WTC11 (cell line): ENCODE measurements around the gene TMEM198. TPM values are rescaled to one million over a fixed set of nuclear protein-coding genes. Genes with fewer than 3 reads are reported as not detected.

Source experiments
- AFF4 ChIP-seq: sonication (generic); formaldehyde crosslinking; IDR thresholded peaks from 2 replicates; pipeline ENCODE4 v1.8.1; 2023; ENCODE audit warnings: mild to moderate bottlenecking, missing genetic modification reagents, borderline replicate concordance
- ATF1 ChIP-seq: sonication (generic); formaldehyde crosslinking; IDR thresholded peaks from 2 replicates; pipeline ENCODE4 v1.8.1; 2023; ENCODE audit warnings: mild to moderate bottlenecking, moderate library complexity, missing genetic modification reagents
- ELF4 ChIP-seq: sonication (generic); formaldehyde crosslinking; IDR thresholded peaks from 2 replicates; pipeline ENCODE4 v1.8.1; 2022; ENCODE audit warnings: low read depth, mild to moderate bottlenecking, moderate library complexity, missing genetic modification reagents
- EMX1 ChIP-seq: fragments of 250-450 bp; sonication (Bioruptor Pico); IDR thresholded peaks from 2 replicates; pipeline ENCODE4 v1.8.0; 2021; ENCODE audit warnings: mild to moderate bottlenecking
- GTF2I ChIP-seq: fragments of 250-450 bp; sonication (Bioruptor Pico); conservative IDR thresholded peaks from 2 replicates; pipeline ENCODE4 v1.4.0; 2021; ENCODE audit warnings: mild to moderate bottlenecking
- IRF2 ChIP-seq: sonication (generic); formaldehyde crosslinking; IDR thresholded peaks from 2 replicates; pipeline ENCODE4 v1.8.0; 2022; ENCODE audit warnings: low read depth, missing genetic modification reagents, borderline replicate concordance
- JAZF1 ChIP-seq: fragments of 250-450 bp; sonication (Bioruptor Pico); IDR thresholded peaks from 2 replicates; pipeline ENCODE4 v1.9.0; 2021; ENCODE audit warnings: moderate library complexity, mild to moderate bottlenecking, inconsistent platforms
- NFATC4 ChIP-seq: fragments of 250-450 bp; sonication (Bioruptor Pico); IDR thresholded peaks from 2 replicates; pipeline ENCODE4 v1.9.0; 2021; ENCODE audit warnings: mild to moderate bottlenecking
- NFE2L1 ChIP-seq: sonication (generic); formaldehyde crosslinking; IDR thresholded peaks from 2 replicates; pipeline ENCODE4 v1.8.1; 2023; ENCODE audit warnings: missing genetic modification reagents
- OVOL2 ChIP-seq: fragments of 250-450 bp; sonication (Bioruptor Pico); IDR thresholded peaks from 2 replicates; pipeline ENCODE4 v1.9.0; 2021; ENCODE audit warnings: mild to moderate bottlenecking, borderline replicate concordance
- RORB ChIP-seq: fragments of 250-450 bp; sonication (Bioruptor Pico); IDR thresholded peaks from 2 replicates; pipeline ENCODE4 v1.9.0; 2021; ENCODE audit warnings: mild to moderate bottlenecking
- SMAD3 ChIP-seq: sonication (generic); formaldehyde crosslinking; IDR thresholded peaks from 2 replicates; pipeline ENCODE4 v1.8.0; 2022; ENCODE audit warnings: missing genetic modification reagents, mild to moderate bottlenecking, borderline replicate concordance
- TEAD4 ChIP-seq: sonication (generic); formaldehyde crosslinking; IDR thresholded peaks from 2 replicates; pipeline ENCODE4 v1.8.0; 2022; ENCODE audit warnings: mild to moderate bottlenecking, missing genetic modification reagents
- USF1 ChIP-seq: sonication (generic); formaldehyde crosslinking; IDR thresholded peaks from 2 replicates; pipeline ENCODE4 v1.8.0; 2022; ENCODE audit warnings: mild to moderate bottlenecking, missing genetic modification reagents
- USF2 ChIP-seq: sonication (generic); formaldehyde crosslinking; IDR thresholded peaks from 2 replicates; pipeline ENCODE4 v1.8.1; 2023; ENCODE audit warnings: mild to moderate bottlenecking, missing genetic modification reagents, moderate library complexity
- ZBTB43 ChIP-seq: sonication (generic); formaldehyde crosslinking; IDR thresholded peaks from 2 replicates; pipeline ENCODE4 v1.8.1; 2023; ENCODE audit warnings: mild to moderate bottlenecking, missing genetic modification reagents
- ZMAT4 ChIP-seq: fragments of 250-450 bp; sonication (Bioruptor Pico); IDR thresholded peaks from 2 replicates; pipeline ENCODE4 v1.9.0; 2021; ENCODE audit warnings: mild to moderate bottlenecking
- ZNF121 ChIP-seq: sonication (generic); formaldehyde crosslinking; IDR thresholded peaks from 2 replicates; pipeline ENCODE4 v1.8.0; 2023; ENCODE audit warnings: missing genetic modification reagents
- ZNF317 ChIP-seq: sonication (generic); formaldehyde crosslinking; IDR thresholded peaks from 2 replicates; pipeline ENCODE4 v1.8.1; 2023; ENCODE audit warnings: low read depth, mild to moderate bottlenecking, moderate library complexity, missing genetic modification reagents, borderline replicate concordance
- ZNF423 ChIP-seq: fragments of 250-450 bp; sonication (Bioruptor Pico); IDR thresholded peaks from 2 replicates; pipeline ENCODE4 v2.1.2; 2022; ENCODE audit warnings: mild to moderate bottlenecking, moderate library complexity
- ZNF425 ChIP-seq: fragments of 250-450 bp; sonication (Bioruptor Pico); conservative IDR thresholded peaks from 2 replicates; pipeline ENCODE4 v1.9.0; 2021; ENCODE audit warnings: mild to moderate bottlenecking
- total RNA-seq: library from RNA; stranded (reverse); gene quantifications from 3 replicates; pipeline ENCODE4 v1.2.3, GENCODE V29; 2021
- TF ChIP-seq, protein P1 (sequence below): fragments of 250-450 bp; sonication (Bioruptor Pico); IDR thresholded peaks from 2 replicates; pipeline ENCODE4 v1.9.0; 2021; ENCODE audit warnings: mild to moderate bottlenecking
- TF ChIP-seq, protein P2 (sequence below): sonication (generic); formaldehyde crosslinking; IDR thresholded peaks from 2 replicates; pipeline ENCODE4 v1.8.0; 2022; ENCODE audit warnings: mild to moderate bottlenecking, missing genetic modification reagents
- TF ChIP-seq, protein P3 (sequence below): sonication (generic); formaldehyde crosslinking; IDR thresholded peaks from 2 replicates; pipeline ENCODE4 v1.8.0; 2022; ENCODE audit warnings: mild to moderate bottlenecking, missing genetic modification reagents

The TMEM198 gene
- total RNA-seq, 1 experiment from 2014 or later = 7.1 TPM

GRCh38 chr2:219552382-219553167, 8.7 kb downstream of the TMEM198 start (continued):
- TF ChIP-seq, protein P1, sequence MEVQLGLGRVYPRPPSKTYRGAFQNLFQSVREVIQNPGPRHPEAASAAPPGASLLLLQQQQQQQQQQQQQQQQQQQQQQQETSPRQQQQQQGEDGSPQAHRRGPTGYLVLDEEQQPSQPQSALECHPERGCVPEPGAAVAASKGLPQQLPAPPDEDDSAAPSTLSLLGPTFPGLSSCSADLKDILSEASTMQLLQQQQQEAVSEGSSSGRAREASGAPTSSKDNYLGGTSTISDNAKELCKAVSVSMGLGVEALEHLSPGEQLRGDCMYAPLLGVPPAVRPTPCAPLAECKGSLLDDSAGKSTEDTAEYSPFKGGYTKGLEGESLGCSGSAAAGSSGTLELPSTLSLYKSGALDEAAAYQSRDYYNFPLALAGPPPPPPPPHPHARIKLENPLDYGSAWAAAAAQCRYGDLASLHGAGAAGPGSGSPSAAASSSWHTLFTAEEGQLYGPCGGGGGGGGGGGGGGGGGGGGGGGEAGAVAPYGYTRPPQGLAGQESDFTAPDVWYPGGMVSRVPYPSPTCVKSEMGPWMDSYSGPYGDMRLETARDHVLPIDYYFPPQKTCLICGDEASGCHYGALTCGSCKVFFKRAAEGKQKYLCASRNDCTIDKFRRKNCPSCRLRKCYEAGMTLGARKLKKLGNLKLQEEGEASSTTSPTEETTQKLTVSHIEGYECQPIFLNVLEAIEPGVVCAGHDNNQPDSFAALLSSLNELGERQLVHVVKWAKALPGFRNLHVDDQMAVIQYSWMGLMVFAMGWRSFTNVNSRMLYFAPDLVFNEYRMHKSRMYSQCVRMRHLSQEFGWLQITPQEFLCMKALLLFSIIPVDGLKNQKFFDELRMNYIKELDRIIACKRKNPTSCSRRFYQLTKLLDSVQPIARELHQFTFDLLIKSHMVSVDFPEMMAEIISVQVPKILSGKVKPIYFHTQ (CRISPR knock-in tag) = no peak
- TF ChIP-seq, protein P2, sequence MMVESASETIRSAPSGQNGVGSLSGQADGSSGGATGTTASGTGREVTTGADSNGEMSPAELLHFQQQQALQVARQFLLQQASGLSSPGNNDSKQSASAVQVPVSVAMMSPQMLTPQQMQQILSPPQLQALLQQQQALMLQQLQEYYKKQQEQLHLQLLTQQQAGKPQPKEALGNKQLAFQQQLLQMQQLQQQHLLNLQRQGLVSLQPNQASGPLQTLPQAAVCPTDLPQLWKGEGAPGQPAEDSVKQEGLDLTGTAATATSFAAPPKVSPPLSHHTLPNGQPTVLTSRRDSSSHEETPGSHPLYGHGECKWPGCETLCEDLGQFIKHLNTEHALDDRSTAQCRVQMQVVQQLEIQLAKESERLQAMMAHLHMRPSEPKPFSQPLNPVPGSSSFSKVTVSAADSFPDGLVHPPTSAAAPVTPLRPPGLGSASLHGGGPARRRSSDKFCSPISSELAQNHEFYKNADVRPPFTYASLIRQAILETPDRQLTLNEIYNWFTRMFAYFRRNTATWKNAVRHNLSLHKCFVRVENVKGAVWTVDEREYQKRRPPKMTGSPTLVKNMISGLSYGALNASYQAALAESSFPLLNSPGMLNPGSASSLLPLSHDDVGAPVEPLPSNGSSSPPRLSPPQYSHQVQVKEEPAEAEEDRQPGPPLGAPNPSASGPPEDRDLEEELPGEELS (CRISPR knock-in tag) = peak; percentile 86
- TF ChIP-seq ZBTB43 (CRISPR knock-in tag) (no peak; the same call in 1 of the 2 replicates), IRF2 (CRISPR knock-in tag) (no peak), AFF4 (CRISPR knock-in tag) (peak; percentile 74; the same call in 1 of the 2 replicates), EMX1 (CRISPR knock-in tag) (0 out of 2 replicates have a peak, but pooled peaks have one; percentile 34), TEAD4 (no peak), USF2 (peak; percentile 20; the same call in 1 of the 2 replicates), ZNF121 (CRISPR knock-in tag) (no peak), ZNF425 (CRISPR knock-in tag) (no peak), USF1 (CRISPR knock-in tag) (no peak), ELF4 (0 out of 2 replicates have a peak, but pooled peaks have one; percentile 45), JAZF1 (no peak), RORB (CRISPR knock-in tag) (no peak), GTF2I (CRISPR knock-in tag) (no peak), OVOL2 (CRISPR knock-in tag) (no peak), SMAD3 (CRISPR knock-in tag) (peak; percentile 81; the same call in 1 of the 2 replicates), ZNF423 (no peak), ZNF317 (CRISPR knock-in tag) (no peak), NFE2L1 (no peak), NFATC4 (peak; percentile 7; the same call in 1 of the 2 replicates), ZMAT4 (CRISPR knock-in tag) (no peak), ATF1 (0 out of 2 replicates have a peak, but pooled peaks have one; percentile 57)
- TF ChIP-seq, protein P3, sequence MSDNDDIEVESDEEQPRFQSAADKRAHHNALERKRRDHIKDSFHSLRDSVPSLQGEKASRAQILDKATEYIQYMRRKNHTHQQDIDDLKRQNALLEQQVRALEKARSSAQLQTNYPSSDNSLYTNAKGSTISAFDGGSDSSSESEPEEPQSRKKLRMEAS = peak; percentile 93
